Stimulated activated CD8-positive, alpha-beta memory T cell treated with anti-CD3 and anti-CD28 coated beads, Interleukin-4, amount 100 ng/mL, for 1 hour (primary cell): Measurements from ENCODE around the gene EFHD1.

Experiments
- DNase-seq, 2 donors: peaks; one replicate each; pipeline ENCODE4 v3.0.0-alpha.2; 2020; ENCODE audit warnings: low read depth in 2 of 2, low spot score in 1 of 2

The EFHD1 gene, protein sequence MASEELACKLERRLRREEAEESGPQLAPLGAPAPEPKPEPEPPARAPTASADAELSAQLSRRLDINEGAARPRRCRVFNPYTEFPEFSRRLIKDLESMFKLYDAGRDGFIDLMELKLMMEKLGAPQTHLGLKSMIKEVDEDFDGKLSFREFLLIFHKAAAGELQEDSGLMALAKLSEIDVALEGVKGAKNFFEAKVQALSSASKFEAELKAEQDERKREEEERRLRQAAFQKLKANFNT

DNA sequence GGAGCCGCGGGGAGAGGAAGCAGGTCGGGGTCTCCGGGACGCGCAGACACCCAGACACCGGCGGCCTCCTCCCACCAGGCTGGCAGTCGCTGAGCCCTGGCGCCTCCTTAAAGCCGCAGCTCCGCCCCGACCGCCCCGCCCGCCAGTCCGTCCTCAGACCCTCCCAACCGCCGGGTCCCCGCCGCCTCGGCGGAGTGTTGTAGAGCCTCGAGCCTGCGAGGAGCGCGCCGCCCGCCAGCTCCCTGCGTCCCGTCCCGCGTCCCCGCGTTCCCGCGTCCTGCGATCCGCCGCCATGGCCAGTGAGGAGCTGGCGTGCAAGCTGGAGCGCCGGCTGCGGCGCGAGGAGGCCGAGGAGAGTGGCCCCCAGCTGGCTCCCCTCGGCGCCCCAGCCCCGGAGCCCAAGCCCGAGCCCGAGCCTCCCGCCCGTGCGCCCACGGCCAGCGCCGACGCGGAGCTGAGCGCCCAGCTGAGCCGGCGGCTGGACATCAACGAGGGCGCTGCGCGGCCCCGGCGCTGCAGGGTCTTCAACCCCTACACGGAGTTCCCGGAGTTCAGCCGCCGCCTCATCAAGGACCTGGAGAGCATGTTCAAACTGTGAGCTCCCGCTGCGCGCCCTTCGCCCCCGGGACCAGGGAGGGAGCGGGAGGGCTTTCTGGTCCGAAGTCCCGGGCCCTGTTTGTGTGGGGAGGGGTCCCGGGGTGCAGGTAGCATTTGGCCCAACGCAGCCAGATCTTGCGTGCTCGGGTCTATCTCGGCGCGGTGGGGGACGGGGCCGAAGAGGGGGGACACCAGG is at the start of gene EFHD1:
Gene EFHD1, plus strand, starts transcription at position 192 of the 793 bp plus-strand sequence. Its CDS starts 101 bp downstream, at position 293.
- DNase-seq: peak; percentile 5 to 15

DNA sequence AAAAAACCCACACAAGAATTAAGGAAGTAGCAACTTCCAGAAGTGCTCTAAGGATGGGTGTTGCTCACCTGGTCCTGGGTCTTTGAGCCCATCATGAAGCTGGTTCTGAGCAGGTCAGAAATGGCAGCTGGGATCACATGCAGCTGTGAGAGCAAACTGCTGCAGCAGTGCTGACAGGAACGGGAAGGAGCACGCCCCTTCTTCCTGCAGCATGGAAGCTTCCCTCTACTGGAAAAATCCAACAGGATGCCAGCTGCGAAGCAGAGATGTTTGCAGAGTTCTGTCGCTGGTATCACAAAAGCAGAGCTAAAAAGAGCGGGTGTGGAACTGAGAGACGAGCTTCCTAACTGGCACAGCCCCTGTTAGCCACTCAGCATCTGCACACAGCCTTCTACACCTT is 49.2 kb upstream of the EFHD1 start:
- no peak for DNase-seq

DNA sequence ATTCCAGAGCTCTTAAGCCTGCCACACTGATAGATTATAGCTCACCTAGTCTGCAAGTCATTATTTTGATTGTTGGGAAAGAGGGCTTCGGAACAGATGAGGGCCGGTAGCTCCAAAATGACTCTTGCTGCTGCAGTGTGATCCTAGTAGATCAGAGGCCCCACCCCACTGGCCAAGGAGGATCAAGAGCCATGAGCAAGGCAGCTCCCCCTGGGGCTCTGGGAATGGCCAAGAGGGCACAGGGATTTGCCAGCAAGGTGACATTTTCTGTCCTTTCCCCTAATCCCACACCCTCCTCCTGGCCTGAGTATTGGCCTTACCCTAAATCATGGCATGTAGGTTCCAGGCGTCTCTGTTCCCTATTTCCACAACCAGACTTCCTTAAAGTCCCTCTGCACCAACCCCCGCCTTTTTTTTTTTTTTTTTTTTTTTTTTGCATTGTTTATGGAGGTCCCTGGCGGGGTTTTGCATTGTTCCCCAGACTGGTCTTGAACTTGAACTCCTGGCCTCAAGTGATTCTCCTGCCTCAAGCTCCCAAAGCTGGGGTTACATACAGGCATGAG is 46.4 kb upstream of the EFHD1 start:
- DNase-seq: no peak

DNA sequence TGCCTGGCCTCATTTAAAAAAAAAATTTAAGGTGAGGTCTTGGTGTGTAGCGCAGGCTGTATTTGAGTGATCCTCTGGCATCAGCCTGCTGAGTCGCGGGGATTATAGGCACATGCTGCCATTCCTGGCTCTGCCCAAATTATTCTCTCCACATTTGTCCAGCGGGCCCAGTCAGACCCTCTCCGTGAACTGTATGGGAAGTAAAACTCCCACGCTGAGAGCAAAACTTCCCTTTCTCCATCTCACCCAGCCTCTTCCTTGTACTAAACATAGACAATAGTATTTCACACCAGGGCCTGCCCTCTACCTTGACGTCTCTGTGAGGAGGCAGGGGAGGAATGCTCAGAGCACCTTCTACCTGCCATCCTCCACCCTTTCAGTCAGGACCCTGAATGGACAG is 45.9 kb upstream of the EFHD1 start:
- no peak for DNase-seq

DNA sequence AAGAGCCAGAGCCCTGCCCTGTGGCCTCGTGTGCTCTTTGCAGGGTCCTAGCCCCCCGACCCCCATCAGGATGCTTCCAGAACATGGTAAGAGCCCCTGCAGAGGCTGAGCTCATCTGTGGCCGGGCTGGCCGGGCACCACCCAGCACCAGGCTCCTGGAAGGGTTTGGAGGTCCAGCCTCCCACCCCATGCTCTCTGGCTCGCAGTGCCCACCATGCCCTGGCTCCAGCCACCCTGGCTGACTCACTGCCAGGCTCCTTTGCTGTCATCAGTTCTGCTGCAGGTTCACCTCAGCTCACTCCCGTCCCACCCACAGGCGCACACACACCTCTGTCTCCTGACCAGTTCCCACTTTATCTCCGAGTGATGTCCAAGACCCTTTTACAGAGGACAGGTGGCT is 45.4 kb upstream of the EFHD1 start:
- no peak for DNase-seq

DNA sequence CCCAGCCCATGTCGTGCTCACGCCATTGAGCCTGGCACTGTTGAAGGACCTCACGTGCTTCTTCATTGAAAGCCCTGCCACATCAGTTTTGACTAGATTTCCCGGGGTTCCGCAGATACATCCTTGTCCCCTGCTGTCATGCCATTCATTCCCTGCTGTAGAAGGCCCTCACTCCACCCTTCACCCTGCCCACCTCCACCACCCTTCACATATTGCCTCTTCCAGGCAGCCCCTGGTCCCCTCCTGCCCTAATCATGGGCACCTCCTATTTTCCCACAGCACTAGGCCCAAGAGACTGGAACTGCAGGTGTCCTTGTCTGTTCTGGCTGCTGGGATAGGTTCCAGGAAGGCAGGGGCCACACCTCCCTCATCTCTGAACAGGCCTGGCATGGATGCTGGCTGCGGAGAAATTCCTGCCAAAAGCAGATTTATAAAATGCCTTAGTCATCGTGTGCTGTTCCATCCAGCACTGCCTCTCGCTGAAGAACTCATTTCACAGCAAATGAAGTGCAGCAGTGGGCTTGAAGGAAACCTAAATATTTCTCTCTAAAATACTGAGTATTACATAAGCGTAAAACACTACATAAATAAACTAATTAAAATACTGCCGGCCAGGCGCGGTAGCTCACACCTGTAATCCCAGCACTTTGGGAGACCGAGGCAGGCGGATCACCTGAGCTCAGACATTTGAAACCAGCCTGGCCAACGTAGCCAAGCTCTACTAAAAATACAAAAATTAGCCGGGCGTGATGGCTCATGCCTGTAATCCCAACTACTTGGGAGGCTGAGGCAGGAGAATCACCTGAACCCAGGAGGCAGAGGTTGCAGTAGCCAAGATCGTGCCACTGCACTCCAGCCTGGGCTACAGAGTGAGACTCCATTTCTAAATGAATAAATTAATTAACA is 44.5 kb upstream of the EFHD1 start:
- no peak for DNase-seq

DNA sequence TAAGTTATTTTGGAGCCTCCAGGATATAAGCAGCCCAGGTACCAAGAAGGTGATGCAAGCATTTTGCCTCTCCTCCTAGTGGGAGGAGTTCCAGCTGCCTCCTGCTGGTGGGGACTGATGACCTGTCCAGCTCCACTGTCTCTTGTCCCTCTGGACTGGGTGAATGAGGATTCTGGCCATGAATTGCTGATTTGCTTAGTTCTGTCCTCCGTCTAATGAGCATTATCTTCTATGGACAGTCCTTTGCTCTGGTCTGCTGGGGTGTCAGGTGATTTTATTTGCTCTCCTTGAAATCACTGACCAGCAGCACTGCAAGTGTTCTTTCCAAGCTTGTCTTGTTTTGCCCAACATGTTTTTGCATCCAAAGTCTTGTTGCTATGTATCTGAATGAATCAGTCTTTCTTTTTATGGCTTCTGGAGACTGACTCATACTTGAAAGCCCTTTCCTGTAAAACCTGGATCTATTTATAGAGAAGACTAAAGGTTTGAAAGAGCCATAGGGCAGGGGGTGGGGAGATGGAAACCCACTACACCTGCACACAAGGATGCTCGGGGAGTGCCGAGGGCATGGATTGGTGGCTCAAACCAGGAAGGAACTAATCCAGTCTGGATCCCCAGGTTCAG is 40.5 kb upstream of the EFHD1 start:
- DNase-seq: no peak

DNA sequence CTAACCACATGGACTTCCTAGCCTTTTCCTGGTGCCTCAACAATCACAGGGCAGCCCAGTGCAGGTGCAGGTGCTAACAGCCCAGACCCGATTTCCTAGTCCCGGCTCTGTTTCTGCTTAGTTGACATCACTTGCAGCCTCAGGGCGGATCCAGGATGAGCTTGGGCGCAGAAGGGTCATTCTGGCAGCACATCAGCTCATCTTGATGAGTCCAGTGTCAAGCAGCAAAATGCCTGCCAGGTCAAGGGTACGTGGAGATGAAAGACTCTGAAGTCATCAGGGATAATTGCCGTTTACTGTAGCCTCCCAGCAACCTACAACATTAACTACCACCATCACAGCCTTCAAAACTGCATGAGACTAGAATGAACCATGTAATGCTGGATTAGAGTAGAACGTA is 39.4 kb upstream of the EFHD1 start:
- DNase-seq: no peak

DNA sequence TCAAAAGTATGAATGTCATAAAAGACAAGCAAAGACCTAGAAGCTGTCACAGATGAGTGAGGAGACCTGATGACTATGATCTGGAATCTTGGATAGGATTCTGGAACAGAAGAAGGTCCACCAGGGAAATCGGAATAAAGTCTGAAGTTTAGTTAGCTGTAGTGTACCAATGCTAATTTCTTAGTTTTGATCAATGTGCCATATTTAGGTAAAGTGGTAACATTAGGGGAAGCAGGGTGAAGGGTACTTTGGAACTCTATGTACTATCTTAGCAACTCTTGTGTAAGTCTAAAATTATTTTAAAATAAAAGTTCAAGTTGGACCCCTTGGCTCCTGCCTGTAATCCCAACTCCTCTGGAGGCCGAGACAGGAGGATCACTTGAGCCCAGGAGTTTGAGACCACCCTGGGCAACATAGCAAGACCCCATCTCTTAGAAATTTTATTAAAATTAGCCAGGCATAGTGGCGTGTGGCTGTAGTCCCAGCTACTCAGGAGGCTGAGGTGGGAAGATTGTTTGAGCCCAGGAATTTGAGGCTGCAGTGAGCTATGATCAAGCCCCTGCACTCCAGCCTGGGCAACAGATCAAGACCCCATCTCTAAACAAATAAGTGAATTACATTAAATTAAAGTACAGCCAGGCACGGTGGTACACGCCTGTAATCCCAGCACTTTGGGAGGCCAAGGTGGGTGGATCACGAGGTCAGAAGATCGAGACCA is 35.9 kb upstream of the EFHD1 start:
- DNase-seq: no peak

DNA sequence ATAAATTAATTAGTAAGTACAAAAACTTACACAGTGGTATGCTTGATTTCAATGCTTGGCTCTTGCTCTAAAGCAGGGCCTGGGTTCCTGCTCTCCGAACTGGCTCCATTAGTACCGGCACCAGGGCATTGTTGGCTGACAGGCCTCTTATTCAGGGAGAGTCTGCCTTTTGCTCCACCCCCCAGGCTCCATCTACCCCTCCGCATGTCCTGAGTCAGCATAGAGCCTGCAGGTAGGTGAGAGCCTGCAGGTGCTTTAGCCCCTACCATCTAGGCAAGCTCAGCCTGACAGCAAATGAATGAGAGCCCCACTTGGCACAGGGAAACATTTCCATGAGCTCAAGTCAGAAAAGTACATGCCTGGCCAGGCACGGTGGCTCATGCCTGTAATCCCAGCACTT is 35.1 kb upstream of the EFHD1 start:
- DNase-seq: no peak

DNA sequence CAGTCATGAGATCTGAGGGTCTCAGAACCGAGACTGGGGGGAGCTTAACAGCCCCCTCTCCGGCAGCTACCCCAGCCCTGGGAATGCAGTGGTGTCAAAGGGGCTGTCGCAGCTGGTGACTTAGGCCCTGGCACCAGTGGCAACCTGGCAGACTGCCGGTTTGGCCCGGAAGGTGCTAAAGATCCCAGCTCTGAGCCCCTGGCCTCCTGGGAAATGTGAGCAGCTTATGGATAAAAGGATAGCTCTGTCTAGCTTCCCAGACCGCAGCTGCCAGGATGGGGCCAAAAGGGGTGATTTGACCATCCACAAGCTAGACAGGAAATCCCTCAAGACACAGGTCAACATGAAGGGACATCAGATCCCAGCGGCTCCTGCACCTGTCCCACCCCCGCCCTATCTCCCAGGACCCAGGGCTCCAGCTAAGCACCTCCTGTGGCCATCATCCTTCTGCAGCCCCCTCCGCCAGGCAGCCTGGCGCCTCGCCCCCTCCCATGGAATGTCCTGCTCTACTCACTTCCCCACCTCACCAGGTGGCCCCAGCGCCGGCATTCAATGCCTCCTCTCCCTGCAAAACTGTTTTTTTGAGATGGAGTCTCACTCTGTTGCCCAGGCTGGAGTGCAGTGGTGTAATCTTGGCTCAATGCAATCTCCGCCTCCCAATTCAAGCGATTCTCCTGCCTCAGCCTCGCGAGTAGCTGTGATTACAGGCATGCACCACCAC is 33.2 kb upstream of the EFHD1 start:
- DNase-seq: no peak

DNA sequence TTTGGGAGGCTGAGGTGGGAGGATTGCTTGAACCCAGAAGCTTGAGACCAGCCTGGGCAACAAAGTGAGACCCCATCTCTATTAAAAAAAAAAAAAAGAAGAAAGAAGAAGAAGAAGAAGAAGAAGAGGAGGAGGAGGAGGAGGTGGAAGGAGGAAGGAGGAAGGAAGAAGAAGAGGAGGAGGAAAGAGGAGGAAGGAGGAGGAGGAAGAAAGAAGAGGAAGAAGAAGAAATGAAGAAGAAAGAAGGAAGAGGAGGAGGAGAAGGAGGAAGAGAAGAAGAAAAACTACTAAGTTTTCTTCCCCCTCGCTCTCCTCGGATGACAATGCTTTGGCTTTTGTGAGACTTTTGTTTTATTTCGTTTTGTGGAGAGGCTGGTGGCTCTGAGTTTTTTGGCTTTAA is 30.1 kb upstream of the EFHD1 start:
- DNase-seq: no peak

DNA sequence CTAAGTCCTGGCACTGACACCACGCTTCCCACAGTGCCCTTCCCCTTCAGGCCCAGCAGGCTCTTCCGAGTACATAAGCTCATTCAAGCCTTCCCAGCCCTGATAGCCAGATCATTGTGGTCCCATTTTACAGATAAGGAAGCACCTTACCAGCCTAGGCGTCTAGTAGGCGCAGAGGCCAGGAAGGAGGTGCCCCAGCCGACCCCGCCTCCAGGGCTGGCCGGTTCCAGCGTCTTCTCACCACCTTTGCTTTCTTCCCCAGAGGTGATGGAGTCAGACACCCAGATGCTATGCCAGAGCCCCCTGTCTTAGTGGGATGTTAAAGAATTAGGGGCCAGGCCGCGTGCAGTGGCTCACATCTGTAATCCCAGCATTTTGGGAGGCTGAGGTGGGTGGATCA is 28.9 kb upstream of the EFHD1 start:
- DNase-seq: no peak

DNA sequence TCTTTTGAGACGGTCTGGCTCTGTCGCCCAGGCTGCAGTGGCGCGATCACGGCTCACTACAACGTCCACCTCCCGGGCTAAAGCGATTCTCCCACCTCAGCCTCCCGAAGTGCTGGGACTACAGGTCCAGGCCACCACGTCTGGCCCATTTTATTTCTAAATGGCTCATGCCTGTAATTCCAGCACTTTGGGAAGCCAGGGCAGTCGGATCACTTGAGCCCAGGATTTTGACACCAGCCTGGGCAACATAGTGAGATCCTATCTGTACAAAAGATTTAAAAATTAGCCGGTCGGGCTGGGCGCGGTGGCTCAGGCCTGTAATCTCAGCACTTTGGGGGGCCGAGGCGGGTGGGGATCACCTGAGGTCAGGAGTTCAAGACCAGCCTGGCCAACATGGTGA is 26.4 kb upstream of the EFHD1 start:
- DNase-seq: no peak

DNA sequence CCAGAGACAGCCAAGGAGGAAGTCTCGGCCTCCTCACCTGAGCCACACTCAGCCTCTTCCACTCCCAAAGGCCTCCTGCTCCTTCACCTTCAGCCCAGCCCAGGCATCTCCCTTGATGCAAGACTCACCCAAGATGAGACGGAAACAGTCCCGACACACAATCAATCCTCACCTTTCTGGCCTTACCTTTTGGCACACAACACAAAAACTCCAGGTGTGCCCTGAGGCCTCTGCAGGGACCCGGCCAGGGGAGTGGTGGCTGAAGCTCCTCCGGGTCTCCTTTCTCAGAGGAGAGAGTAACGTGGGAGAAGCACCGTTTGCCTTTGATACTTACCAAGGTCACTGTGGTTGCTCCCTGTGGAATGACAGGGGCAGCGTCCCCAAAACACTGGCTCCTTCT is 23.8 kb upstream of the EFHD1 start:
- no peak for DNase-seq

DNA sequence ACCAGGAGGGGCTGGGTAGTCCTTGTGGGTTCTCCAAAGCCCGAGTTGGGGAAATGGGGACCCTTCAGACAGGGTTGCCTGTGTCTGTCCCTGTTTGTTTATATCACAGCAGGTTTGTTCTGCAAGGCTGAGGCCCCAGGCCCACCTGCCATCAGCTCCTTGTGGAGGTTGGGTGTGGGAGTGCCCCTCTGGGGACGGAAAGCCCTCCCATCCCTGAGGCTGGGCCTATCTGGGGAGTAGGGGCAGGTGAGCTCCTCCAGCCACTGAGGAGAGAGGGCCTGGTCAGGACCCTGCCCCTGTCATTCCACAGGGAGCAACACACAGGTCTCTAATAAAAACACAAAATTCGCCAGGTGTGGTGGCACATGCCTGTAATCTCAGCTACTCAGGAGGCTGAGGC is 23.3 kb upstream of the EFHD1 start:
- no peak for DNase-seq

DNA sequence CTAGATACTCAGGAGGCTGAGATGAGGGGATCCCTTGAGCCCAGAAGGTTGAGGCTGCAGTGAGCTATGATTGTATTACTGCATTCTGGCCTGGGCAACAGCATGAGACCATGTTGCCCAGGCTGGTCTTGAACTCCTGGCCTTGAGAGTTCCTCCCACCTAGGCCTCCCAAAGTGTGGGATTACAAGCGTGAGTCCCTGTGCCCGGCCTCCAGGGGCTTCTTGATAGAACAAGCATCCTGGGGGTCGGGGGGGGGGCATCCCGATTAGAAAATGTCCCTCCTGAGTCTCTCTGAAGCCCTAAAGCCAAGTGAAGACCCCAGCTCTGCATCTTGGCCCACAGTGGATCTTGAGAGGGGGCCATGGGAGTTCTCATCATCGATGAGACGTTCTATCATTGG is 22.3 kb upstream of the EFHD1 start:
- DNase-seq: no peak

DNA sequence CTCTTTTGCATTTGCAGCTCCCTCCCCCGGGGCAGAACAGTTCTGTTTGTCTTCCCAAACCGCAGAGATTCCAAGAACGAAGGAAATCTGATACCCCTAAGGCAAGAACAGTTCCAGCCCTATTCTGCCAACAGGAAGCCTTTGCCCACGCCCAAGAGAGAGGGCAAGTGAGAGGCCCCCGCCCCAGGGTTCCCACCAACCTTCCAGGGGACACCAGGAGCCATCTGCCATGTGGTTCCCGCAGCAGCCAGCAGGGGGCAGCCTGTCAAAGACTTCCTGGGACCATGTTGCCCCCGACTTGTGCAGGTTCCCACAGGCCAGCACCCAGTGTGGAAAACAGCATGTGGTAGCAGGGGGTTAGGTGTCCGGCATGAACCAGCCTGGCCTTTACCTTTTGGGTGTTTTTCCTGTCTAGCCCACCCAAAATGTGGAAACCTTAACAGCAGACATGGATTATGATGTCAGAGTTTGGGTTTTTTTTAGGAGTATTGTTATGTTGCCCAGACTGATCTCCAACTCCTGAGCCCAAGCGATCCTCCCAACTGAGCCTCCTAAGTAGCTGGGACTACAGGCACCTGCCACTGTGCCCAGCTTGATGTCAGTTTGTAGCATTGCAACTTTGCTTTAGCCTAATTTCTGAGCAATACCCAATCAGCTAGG is 21.7 kb upstream of the EFHD1 start:
- peak; percentile 26 to 36 for DNase-seq

DNA sequence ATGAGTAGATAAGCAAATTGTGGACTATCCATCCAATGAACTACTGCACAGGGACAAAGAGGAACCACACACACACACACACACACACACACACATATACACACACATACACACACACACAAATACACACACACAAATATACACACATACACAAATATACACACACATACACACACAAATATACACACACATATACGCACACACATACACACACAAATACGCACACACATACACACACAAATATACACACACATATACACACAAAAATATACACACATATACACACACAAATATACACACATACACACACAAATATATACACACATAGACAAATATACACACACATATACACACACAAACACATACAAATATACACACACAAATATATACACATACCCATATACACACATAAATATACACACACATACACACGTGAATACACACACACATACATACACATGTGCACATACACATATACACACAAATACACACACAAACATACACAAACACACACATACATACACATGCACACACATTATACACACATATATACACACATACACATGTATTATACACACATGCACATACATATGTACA is 19.8 kb upstream of the EFHD1 start:
- DNase-seq: no peak
